ENCODE measurements around the gene PRM1. TPM values are rescaled to one million over a fixed set of nuclear protein-coding genes. Genes with fewer than 3 reads are reported as not detected.

The PRM1 gene
- polyA plus RNA-seq, 2 donors, result not detected

DNA sequence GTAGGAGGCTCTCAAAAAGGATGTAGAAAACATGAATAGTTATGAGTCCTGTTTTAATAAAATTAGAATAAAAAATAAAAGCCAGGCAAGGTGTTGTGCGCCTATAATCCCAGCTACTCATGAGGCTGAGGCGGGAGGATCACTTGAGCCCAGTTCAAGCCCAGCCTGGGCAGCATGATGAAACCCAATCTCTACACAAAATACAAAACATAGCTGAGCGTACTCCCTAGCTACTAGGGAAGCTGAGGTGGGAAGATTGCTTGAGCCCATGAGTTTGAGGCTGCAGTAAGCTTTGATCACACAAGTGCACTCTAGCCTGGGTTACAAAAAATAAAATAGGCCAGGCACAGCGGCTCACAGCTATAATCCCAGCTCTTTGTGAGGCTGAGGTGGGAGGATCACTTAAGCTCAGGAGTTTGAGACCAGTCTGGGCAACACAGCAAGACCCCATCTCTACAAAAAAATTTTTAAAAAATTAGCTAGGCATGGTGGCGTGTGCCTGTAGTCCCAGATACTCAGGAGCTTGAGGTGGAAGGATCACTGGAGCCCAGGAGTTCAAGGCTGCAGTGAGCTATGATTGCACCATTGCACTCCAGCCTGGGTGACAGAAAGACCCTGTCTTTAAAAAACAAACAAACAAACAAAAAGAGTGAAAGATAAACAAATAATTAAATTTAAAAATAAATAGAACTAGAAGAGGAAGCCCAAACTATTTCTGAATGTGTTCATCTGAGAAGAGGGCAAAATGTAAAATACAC is 17.2 kb upstream of the PRM1 start:
- 80 to 94% methylated on average over 5 of the region's 5 CpGs for WGBS, 2 donors
- Histone ChIP-seq H3K36me3 (ENCODE audit: control insufficient read depth in 2 of 2, insufficient read depth in 2 of 2, low read length in 1 of 2) (no peaks in the 10 kb centered on the region), H3K4me1 (ENCODE audit: control insufficient read depth in 2 of 2, insufficient read depth in 2 of 2, low read length in 1 of 2) (peaks cover 0 to 3% of the 10 kb centered on the region in 2 donors), H3K9me3 (ENCODE audit: control insufficient read depth in 2 of 2, insufficient read depth in 1 of 2, low read depth in 1 of 2, low read length in 1 of 2) (no peaks in the 10 kb centered on the region), H3K4me3 (ENCODE audit: low read depth in 1 of 2, low read length in 2 of 2) (no peak overlapping the region), H3K27ac (ENCODE audit: low read depth in 2 of 2, low read length in 1 of 2) (no peak overlapping the region), H3K27me3 (ENCODE audit: control insufficient read depth in 1 of 2, insufficient read depth in 2 of 2, low read length in 2 of 2) (no peaks in the 10 kb centered on the region)

GRCh38 chr16:11297492-11298142 is 16.5 kb upstream of the PRM1 start:
- H3K4me3 ChIP-seq (ENCODE audit: low read depth in 1 of 2, low read length in 2 of 2), result no peak overlapping the region
- no peaks in the 10 kb centered on the region for H3K27me3 ChIP-seq (ENCODE audit: control insufficient read depth in 1 of 2, insufficient read depth in 2 of 2, low read length in 2 of 2)
- H3K36me3 ChIP-seq (ENCODE audit: control insufficient read depth in 2 of 2, insufficient read depth in 2 of 2, low read length in 1 of 2), result no peaks in the 10 kb centered on the region
- H3K27ac ChIP-seq (ENCODE audit: low read depth in 2 of 2, low read length in 1 of 2), result no peak overlapping the region
- WGBS, 2 donors, result 11% methylated on average over 19 of the region's 19 CpGs
- no peaks in the 10 kb centered on the region for H3K9me3 ChIP-seq (ENCODE audit: control insufficient read depth in 2 of 2, insufficient read depth in 1 of 2, low read depth in 1 of 2, low read length in 1 of 2)
- peaks cover 0 to 3% of the 10 kb centered on the region in 2 donors for H3K4me1 ChIP-seq (ENCODE audit: control insufficient read depth in 2 of 2, insufficient read depth in 2 of 2, low read length in 1 of 2)

DNA sequence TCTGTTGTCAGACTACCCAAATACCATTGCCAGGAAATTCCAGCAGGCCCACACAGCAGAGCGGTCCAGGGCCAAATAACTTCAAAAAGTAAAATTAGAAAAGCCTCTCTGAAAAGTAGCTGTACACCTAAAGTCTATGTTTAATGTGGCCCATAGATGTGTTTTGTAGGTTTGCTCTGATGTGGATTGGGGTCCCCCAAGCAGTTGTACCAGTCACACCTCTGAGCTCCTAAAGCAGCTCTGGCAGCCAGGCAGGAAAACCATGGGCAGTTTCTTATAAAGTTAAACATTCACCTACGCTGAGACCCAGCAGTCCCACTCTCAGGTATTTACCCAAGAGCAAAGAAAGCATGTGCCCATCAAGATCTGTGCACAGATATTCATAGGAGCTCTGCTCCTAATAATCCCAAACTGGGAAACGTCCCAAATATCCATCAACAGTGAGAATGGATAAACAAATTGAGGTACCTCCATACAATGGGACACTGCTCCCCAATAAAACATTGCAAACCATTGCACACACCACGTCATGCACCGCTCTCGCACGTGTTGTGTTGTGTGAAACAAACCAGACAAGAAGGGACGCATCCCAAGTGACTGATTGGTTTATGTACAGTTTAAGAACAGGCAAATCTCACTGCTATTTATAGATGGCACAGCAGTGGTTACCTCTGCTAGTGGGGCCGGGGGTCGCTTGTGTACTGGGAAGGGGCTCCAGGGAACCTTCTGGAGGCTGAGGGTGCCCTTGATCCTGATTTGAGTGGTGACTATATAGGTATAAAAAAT is 15.8 kb upstream of the PRM1 start:
- WGBS, 2 donors, result 30 to 39% methylated on average over 10 of the region's 10 CpGs
- H3K36me3 ChIP-seq (ENCODE audit: control insufficient read depth in 2 of 2, insufficient read depth in 2 of 2, low read length in 1 of 2), result no peaks in the 10 kb centered on the region
- no peaks in the 10 kb centered on the region for H3K9me3 ChIP-seq (ENCODE audit: control insufficient read depth in 2 of 2, insufficient read depth in 1 of 2, low read depth in 1 of 2, low read length in 1 of 2)
- peaks cover 0 to 3% of the 10 kb centered on the region in 2 donors for H3K4me1 ChIP-seq (ENCODE audit: control insufficient read depth in 2 of 2, insufficient read depth in 2 of 2, low read length in 1 of 2)
- no peaks in the 10 kb centered on the region for H3K27me3 ChIP-seq (ENCODE audit: control insufficient read depth in 1 of 2, insufficient read depth in 2 of 2, low read length in 2 of 2)
- H3K4me3 ChIP-seq (ENCODE audit: low read depth in 1 of 2, low read length in 2 of 2), result no peak overlapping the region
- no peak overlapping the region for H3K27ac ChIP-seq (ENCODE audit: low read depth in 2 of 2, low read length in 1 of 2)

DNA sequence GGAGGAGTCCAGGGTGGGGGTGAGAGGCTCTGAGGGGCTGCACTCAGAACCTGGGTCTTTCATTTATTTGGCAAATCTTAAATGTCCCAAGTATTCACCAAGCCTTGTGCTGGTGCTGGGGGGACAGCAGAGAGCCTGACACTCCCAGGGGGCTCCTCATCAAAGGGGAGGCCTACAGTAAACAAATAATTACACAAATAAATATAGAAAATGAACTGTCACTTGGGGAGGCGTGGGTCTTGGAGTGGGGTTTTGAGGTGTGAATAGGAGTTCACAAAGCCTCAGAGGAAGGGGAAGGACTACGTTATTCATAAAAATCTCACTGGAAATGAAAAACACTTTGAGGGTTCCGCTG is 15.2 kb upstream of the PRM1 start:
- 89 to 91% methylated on average over 3 of the region's 3 CpGs for WGBS, 2 donors

DNA sequence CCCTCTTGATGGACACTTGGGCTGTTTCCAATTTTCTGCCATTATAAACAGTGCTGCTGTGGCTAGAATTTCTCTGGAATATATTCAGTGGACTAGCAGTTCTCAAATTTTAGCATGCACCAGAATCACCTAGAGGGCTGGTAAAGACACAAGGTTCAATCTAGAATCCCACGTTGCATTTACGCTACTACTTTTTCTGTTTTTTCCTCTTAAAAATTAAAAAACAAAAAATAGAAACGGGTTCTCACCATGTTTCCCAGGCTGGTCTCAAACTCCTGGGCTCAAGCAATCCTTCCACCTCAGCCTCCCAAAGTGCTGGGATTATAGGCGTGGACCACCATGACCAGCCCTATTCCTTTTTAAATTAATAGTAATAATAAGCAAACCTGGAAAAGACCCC is 14.5 kb upstream of the PRM1 start:
- H3K4me1 ChIP-seq (ENCODE audit: control insufficient read depth in 2 of 2, insufficient read depth in 2 of 2, low read length in 1 of 2), result peaks cover 0 to 3% of the 10 kb centered on the region in 2 donors
- H3K36me3 ChIP-seq (ENCODE audit: control insufficient read depth in 2 of 2, insufficient read depth in 2 of 2, low read length in 1 of 2), result no peaks in the 10 kb centered on the region
- H3K27ac ChIP-seq (ENCODE audit: low read depth in 2 of 2, low read length in 1 of 2), result no peak overlapping the region
- WGBS, 2 donors, result 92 to 95% methylated on average over 4 of the region's 4 CpGs
- H3K4me3 ChIP-seq (ENCODE audit: low read depth in 1 of 2, low read length in 2 of 2), result no peak overlapping the region
- H3K27me3 ChIP-seq (ENCODE audit: control insufficient read depth in 1 of 2, insufficient read depth in 2 of 2, low read length in 2 of 2), result no peaks in the 10 kb centered on the region
- no peaks in the 10 kb centered on the region for H3K9me3 ChIP-seq (ENCODE audit: control insufficient read depth in 2 of 2, insufficient read depth in 1 of 2, low read depth in 1 of 2, low read length in 1 of 2)

More for the DNA sequence above, 15.2 kb upstream of the PRM1 start:
- H3K4me1 ChIP-seq (ENCODE audit: control insufficient read depth in 2 of 2, insufficient read depth in 2 of 2, low read length in 1 of 2), result peaks cover 0 to 3% of the 10 kb centered on the region in 2 donors
- H3K4me3 ChIP-seq (ENCODE audit: low read depth in 1 of 2, low read length in 2 of 2), result no peak overlapping the region
- no peaks in the 10 kb centered on the region for H3K9me3 ChIP-seq (ENCODE audit: control insufficient read depth in 2 of 2, insufficient read depth in 1 of 2, low read depth in 1 of 2, low read length in 1 of 2)
- H3K36me3 ChIP-seq (ENCODE audit: control insufficient read depth in 2 of 2, insufficient read depth in 2 of 2, low read length in 1 of 2), result no peaks in the 10 kb centered on the region
- no peak overlapping the region for H3K27ac ChIP-seq (ENCODE audit: low read depth in 2 of 2, low read length in 1 of 2)
- H3K27me3 ChIP-seq (ENCODE audit: control insufficient read depth in 1 of 2, insufficient read depth in 2 of 2, low read length in 2 of 2), result no peaks in the 10 kb centered on the region

- WGBS, 2 donors, result 85 to 91% methylated on average over 7 of the region's 7 CpGs
Observed at GRCh38 chr16:11292076-11292748, 11.1 kb upstream of the PRM1 start.

GRCh38 chr16:11291091-11291703 is 10.1 kb upstream of the PRM1 start:
- 57 to 70% methylated on average over 10 of the region's 10 CpGs for WGBS, 2 donors

More at GRCh38 chr16:11292076-11292748, 11.1 kb upstream of the PRM1 start:
- no peaks in the 10 kb centered on the region for H3K9me3 ChIP-seq (ENCODE audit: control insufficient read depth in 2 of 2, insufficient read depth in 1 of 2, low read depth in 1 of 2, low read length in 1 of 2)
- no peaks in the 10 kb centered on the region for H3K36me3 ChIP-seq (ENCODE audit: control insufficient read depth in 2 of 2, insufficient read depth in 2 of 2, low read length in 1 of 2)
- H3K27ac ChIP-seq (ENCODE audit: low read depth in 2 of 2, low read length in 1 of 2), result no peak overlapping the region
- no peaks in the 10 kb centered on the region for H3K4me1 ChIP-seq (ENCODE audit: control insufficient read depth in 2 of 2, insufficient read depth in 2 of 2, low read length in 1 of 2)
- no peaks in the 10 kb centered on the region for H3K27me3 ChIP-seq (ENCODE audit: control insufficient read depth in 1 of 2, insufficient read depth in 2 of 2, low read length in 2 of 2)
- no peak overlapping the region for H3K4me3 ChIP-seq (ENCODE audit: low read depth in 1 of 2, low read length in 2 of 2)

GRCh38 chr16:11290102-11290893 is 9.2 kb upstream of the PRM1 start:
- Histone ChIP-seq H3K9me3 (ENCODE audit: control insufficient read depth in 2 of 2, insufficient read depth in 1 of 2, low read depth in 1 of 2, low read length in 1 of 2) (no peaks in the 10 kb centered on the region), H3K27me3 (ENCODE audit: control insufficient read depth in 1 of 2, insufficient read depth in 2 of 2, low read length in 2 of 2) (no peaks in the 10 kb centered on the region), H3K36me3 (ENCODE audit: control insufficient read depth in 2 of 2, insufficient read depth in 2 of 2, low read length in 1 of 2) (no peaks in the 10 kb centered on the region), H3K4me1 (ENCODE audit: control insufficient read depth in 2 of 2, insufficient read depth in 2 of 2, low read length in 1 of 2) (no peaks in the 10 kb centered on the region), H3K4me3 (ENCODE audit: low read depth in 1 of 2, low read length in 2 of 2) (no peak overlapping the region), H3K27ac (ENCODE audit: low read depth in 2 of 2, low read length in 1 of 2) (no peak overlapping the region)
- 90 to 92% methylated on average over 8 of the region's 8 CpGs for WGBS, 2 donors

More at GRCh38 chr16:11291091-11291703, 10.1 kb upstream of the PRM1 start:
- no peak overlapping the region for H3K27ac ChIP-seq (ENCODE audit: low read depth in 2 of 2, low read length in 1 of 2)
- no peaks in the 10 kb centered on the region for H3K4me1 ChIP-seq (ENCODE audit: control insufficient read depth in 2 of 2, insufficient read depth in 2 of 2, low read length in 1 of 2)
- no peak overlapping the region for H3K4me3 ChIP-seq (ENCODE audit: low read depth in 1 of 2, low read length in 2 of 2)
- no peaks in the 10 kb centered on the region for H3K36me3 ChIP-seq (ENCODE audit: control insufficient read depth in 2 of 2, insufficient read depth in 2 of 2, low read length in 1 of 2)
- H3K9me3 ChIP-seq (ENCODE audit: control insufficient read depth in 2 of 2, insufficient read depth in 1 of 2, low read depth in 1 of 2, low read length in 1 of 2), result no peaks in the 10 kb centered on the region
- no peaks in the 10 kb centered on the region for H3K27me3 ChIP-seq (ENCODE audit: control insufficient read depth in 1 of 2, insufficient read depth in 2 of 2, low read length in 2 of 2)
